Measurements from ENCODE around the gene GULP1. TPM values are rescaled to one million over a fixed set of nuclear protein-coding genes. Genes with fewer than 3 reads are reported as not detected.

The GULP1 gene
- total and polyA plus RNA-seq, 2 of the 4 experiments (the other 2 are of a cell fraction), result 24.4 to 40.1 TPM

DNA sequence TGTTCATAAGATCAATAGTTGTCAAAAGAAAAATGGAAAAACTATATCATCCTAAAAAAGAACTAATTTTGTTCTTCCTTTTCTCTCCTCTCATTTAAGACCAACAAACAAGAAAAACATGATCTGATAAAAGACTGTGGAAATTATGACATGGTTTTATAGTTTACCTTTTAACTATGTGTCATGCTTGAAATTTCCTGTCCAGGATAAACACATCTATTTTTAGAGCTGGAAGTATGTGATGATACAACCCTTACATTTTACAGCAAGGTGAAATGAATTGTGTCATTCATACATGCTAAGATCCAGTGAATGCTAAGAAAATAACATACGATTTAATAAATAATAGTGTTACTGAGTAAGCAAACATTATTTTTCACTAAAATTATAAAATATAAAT is 89.9 kb downstream of the GULP1 start:
- dilution Hi-C loops (cut with HindIII; ENCODE audit: low sequenced_read_pairs, unreplicated experiment) (no loop called here), intact Hi-C loops (cut with micrococcal nuclease) (no loop called here)

More for the DNA sequence above, 89.9 kb downstream of the GULP1 start:
- no peak overlapping the region for H4K91ac ChIP-seq (ENCODE audit: insufficient read depth, low read depth, low read length)
- peak overlapping the region; percentile 49; the same call in 1 of the 2 replicates for H2BK120ac ChIP-seq (ENCODE audit: low read depth, low read length)
- no peak overlapping the region for H2AK9ac ChIP-seq (replicated peaks; ENCODE audit: low read depth, low read length, poor library complexity)
- H4K20me1 ChIP-seq (ENCODE audit: insufficient read depth, low read length), result no peaks in the 10 kb centered on the region
- no TSS peak for BruUV-seq (replicated peaks)
- no peaks in the 10 kb centered on the region for H3K27me3 ChIP-seq (ENCODE audit: control insufficient read depth, insufficient read depth, low read length)
- in situ Hi-C loops (cut with MboI; ENCODE audit: low sequenced_read_pairs), result no loop called here
- peaks cover 11 to 32% of the 10 kb centered on the region in 2 experiments for H3K79me1 ChIP-seq (ENCODE audit: low read depth in 1 of 2, low read length in 2 of 2)
- peaks cover 11% of the 10 kb centered on the region for H3K36me3 ChIP-seq (ENCODE audit: control insufficient read depth, insufficient read depth, low read length)
- no peak overlapping the region for H3K4me2 ChIP-seq (ENCODE audit: low read depth, low read length)
- H3K27ac ChIP-seq (ENCODE audit: insufficient read depth, low read length), result no peak overlapping the region
- no peak overlapping the region for H3K9ac ChIP-seq (ENCODE audit: low read depth, low read length)
- WGBS, 2 experiments (ENCODE audit: extremely low coverage in 2 of 2, insufficient read length in 1 of 2), result no CpG with 5 or more reads among the region's 1 CpG
- no peak overlapping the region for H4K8ac ChIP-seq (ENCODE audit: low read depth in 2 of 2, low read length in 2 of 2)
- TF ChIP-seq FOS (IDR thresholded peaks at IDR 0.05; ENCODE audit: low read depth, low read length), result peak; percentile 72
- TF ChIP-seq RAD21 (IDR thresholded peaks at IDR 0.05; ENCODE audit: low read length), result no peak
- peak; percentile 81 for TF ChIP-seq CEBPB (IDR thresholded peaks at IDR 0.05; ENCODE audit: low read depth, low read length)
- no peak for TF ChIP-seq RFX5 (IDR thresholded peaks at IDR 0.05; ENCODE audit: low read depth, low read length)
- H2BK5ac ChIP-seq (ENCODE audit: low read depth, low read length, poor library complexity, severe bottlenecking), result peak overlapping the region; percentile 94
- ChIA-PET CTCF (interaction anchor here (0.7 kb wide), 1 partner anchor 21 kb away, joined by 4 read pairs; no protein-coding TSS in a partner anchor), POLR2A (ENCODE audit: unreplicated experiment) (no interaction called here)
- H3K4ac ChIP-seq (ENCODE audit: low read depth, low read length), result no peak overlapping the region
- H3K56ac ChIP-seq (ENCODE audit: extremely low read depth, insufficient read depth, low read length), result no peak overlapping the region
- H3K9me3 ChIP-seq (ENCODE audit: control insufficient read depth, insufficient read depth, low read length), result peaks cover 9% of the 10 kb centered on the region
- no peak overlapping the region for H4K5ac ChIP-seq (ENCODE audit: low read depth, low read length)
- H3K23ac ChIP-seq (ENCODE audit: low read depth, low read length), result no peak overlapping the region
- DNase-seq (peak; percentile 92), ATAC-seq (ENCODE audit: low read depth) (peak; percentile 67)
- peaks cover 13% of the 10 kb centered on the region for H3K4me1 ChIP-seq (ENCODE audit: control insufficient read depth, insufficient read depth, low read length)
- H3K18ac ChIP-seq (ENCODE audit: low read depth, low read length), result no peak overlapping the region
- H3K4me3 ChIP-seq (ENCODE audit: insufficient read depth, low read depth, low read length), result no peak overlapping the region
- H2AFZ ChIP-seq (replicated peaks; ENCODE audit: low read length, poor library complexity), result no peak overlapping the region
- H2AK5ac ChIP-seq (ENCODE audit: low read depth, low read length), result no peak overlapping the region
- H3K14ac ChIP-seq (replicated peaks; ENCODE audit: low read depth, low read length), result no peak overlapping the region
- no peak overlapping the region for H2BK20ac ChIP-seq (ENCODE audit: low read depth, low read length)
- no peak overlapping the region for H2BK15ac ChIP-seq (ENCODE audit: low read depth, low read length)
- H3K9me1 ChIP-seq (ENCODE audit: insufficient read depth, low read length), result peaks cover 3% of the 10 kb centered on the region; the same call in 1 of the 2 replicates
